ENCODE measurements around the gene ELFN1.

The ELFN1 gene

DNA sequence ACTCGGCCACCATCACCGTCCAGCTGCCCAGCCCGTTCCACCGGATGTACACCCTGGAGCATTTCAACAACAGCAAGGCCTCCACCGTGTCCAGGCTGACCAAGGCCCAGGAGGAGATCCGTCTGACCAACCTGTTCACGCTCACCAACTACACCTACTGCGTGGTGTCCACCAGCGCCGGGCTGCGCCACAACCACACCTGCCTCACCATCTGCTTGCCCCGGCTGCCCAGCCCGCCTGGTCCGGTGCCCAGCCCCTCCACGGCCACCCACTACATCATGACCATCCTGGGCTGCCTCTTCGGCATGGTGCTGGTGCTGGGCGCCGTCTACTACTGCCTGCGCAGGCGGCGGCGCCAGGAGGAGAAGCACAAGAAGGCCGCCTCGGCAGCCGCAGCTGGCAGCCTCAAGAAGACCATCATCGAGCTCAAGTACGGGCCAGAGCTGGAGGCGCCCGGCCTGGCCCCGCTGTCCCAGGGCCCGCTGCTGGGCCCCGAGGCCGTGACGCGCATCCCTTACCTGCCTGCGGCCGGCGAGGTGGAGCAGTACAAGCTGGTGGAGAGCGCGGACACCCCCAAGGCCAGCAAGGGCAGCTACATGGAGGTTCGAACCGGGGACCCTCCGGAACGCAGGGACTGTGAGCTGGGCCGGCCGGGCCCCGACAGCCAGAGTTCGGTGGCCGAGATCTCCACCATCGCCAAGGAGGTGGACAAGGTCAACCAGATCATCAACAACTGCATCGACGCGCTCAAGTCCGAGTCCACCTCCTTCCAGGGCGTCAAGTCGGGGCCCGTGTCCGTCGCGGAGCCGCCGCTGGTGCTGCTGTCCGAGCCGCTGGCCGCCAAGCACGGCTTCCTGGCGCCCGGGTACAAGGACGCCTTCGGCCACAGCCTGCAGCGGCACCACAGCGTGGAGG is 75.8 kb downstream of the ELFN1 start:
- no peak for DNase-seq

GRCh38 chr7:1746491-1746975 is 76.5 kb downstream of the ELFN1 start:
- DNase-seq: no peak

- DNase-seq: no peak
Observed at GRCh38 chr7:1747004-1747801, 77.1 kb downstream of the ELFN1 start.

DNA sequence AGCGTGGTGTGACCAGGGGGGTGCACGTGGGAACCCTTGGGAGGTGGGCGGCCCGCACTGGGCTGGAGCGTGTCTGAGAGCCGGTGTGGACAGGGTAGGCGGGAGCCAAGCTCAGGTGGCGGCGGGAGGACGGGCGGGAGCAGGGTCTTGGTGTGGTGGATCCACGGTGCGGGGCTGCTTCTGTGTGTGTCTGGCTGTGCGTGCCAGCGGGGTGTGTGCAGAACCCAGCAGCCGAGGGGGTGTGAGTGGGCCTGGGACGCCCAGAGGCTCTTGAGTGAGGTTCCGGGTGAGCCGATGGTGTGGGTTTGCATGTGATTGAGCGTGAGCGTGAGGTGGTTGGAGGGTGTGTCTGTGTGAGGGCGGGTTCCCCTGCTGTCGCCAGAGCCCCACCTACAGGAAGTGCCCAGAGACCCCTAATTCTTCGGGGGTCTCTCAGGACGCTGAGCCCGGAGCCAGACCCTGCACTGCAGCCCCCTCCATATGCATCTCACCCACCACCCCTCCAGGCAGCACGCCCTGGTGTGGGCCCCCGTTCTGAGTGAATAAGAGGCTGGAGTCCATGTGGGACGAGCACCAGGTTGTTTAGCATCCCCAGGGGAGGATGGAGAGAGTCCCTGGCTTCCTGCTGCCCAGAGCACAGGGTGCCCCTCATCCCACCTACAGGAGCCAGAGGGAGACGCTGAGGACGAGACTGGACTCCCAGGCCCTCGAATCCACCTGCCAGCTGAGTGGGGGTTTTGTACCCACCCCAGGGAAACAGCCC is 78.2 kb downstream of the ELFN1 start:
- no peak for DNase-seq

- no peak for DNase-seq
Observed at GRCh38 chr7:1748839-1749173, 78.7 kb downstream of the ELFN1 start.

- DNase-seq: no peak
Observed at GRCh38 chr7:1749351-1749863, 79.3 kb downstream of the ELFN1 start.

DNA sequence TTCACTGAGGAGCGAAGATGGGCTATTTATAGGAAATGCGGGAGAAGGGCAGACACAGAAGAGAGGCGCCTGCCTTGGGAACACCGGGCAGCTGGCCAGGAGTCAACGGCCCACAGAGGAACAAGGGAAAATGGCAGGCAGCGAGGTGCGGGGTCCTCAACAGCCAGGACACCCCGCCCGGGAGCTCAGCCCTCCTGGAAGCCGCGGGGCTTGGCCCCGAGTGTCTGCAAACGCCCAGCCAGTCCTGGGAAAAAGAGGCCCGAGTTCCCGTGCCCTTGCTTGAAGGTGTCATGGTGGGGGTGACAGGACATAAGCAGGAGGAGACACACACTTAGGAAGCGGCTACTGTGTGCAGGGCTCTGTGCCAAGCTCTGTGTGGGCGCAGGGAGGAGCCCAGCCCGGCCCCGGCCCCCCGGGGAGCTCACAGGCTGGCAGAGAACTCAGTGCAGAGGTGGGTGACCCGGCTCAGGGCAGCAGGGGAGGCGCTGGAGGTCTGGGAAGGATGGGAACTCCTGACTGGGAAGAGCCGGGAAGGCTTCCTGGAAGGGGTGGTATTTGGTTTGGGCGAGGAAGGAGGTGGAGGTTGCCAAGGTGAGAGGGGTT is 79.9 kb downstream of the ELFN1 start:
- no peak for DNase-seq

DNA sequence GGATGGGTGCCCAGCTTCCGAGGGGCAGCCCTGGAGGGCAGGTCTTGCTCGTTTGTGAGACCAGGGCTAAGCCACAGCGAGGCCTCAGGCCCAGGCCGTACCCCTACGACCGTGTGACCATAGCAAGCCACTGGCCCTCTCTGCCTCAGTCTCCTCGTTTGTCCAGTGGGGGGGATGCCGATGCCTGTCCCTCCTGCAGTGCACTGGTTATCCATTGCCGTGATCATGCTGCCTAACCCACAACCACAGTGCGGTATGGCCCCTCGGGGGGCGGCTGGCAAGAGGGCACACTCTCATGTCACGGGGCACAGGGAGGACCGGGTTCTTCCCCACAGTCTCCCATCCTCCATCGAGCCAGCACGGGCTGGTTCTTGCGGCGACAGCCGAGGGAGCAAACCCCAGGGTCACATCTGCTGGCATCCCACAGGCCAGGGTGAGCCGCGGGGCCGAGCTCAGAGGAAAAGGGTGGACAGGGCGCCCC is 80.5 kb downstream of the ELFN1 start:
- DNase-seq: no peak

DNA sequence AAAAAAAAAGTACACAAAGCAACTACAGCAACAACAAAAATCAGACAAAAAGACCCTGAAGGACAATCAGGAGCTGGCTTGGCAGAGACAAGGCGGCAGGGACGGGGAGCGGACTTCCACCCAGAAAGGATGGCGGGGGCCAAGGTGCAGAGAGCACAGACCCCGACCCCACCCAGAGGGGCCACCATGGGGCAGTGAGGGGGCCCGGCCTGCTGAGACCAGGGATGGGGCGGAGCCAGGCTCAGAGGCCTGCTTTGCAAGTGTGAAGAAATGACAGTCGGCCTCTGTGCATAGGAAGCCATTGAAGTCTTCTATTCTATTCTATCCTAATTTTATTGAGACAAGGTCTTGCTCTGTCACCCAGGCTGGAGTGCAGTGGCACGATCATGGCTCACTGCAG is 82.0 kb downstream of the ELFN1 start:
- DNase-seq: no peak

DNA sequence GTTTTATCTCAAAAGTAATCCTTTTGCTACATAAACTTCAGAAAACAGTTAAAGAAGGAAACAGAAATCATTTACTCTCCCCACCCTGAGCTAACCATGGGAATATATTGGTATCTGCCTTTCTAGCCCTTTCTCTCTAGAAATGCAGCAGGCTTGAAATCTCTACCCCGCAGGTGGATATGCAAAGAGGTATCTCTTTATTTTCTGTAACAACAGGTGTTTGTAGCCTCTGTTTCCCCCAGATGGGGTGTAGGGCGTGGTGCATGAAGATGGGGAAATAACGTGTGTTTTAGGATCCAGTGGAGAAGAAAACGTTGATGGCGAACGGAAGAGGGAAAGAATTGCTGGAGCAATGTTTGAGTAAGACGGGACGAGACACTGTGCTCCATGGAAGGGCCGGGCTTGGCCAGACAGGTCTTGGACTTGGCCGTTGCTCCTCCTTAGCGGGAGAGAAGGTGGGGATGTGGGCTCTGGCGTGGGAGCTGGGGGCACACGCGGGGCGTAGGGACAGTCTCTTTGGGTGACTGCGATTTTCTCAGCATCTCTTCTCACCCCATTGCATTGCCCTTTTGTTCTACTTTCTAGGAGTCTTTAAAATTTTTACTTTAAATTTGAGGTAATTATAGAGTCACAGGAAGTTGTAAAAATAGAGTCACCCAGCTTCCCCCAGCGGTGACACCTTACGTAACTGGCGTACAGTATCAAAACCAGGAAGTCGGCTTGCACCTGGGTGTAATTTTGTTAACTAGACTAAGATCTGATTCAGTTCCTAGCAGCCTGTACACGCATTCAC is 82.9 kb downstream of the ELFN1 start:
- DNase-seq: no peak

DNA sequence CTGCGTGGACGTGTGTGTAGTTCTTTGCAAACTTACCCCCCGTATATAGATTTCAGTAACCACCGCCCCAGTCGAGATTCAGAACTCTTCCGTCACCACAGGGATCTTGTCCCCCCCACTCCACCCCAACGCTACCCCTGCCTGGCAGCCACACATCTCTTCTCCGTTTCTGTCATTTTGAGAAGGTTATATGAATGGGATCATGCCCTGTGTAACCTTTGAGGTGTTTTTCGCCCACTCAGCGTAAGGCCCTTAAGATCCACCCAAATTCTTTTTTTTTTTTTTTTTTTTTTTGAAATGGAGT is 83.4 kb downstream of the ELFN1 start:
- DNase-seq: no peak

- DNase-seq: no peak
Observed at GRCh38 chr7:1754345-1754908, 84.3 kb downstream of the ELFN1 start.

GRCh38 chr7:1755783-1756625 is 85.9 kb downstream of the ELFN1 start:
- DNase-seq: no peak

DNA sequence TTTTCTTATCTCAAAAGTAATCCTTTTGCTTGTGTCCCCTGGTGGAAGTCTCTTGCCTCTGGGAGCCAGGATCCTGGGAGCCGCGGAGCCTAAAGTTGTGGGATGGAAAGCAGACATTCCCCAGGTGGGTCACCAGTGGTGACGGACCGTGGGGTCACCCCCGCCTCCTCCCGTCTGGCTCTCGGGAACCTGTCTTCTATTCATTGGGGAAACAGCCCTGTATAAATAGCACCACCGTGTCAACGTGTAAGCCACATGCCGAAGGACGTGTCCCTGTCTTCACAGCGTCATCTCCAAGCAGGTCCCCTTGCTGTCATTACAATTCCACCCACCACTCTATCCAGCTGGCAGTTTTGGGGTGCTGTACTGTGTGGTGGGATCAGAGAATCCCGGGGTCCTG is 87.5 kb downstream of the ELFN1 start:
- no peak for DNase-seq

- no peak for DNase-seq
Observed at GRCh38 chr7:1758028-1758858, 88.2 kb downstream of the ELFN1 start.

GRCh38 chr7:1758859-1759521 is 88.9 kb downstream of the ELFN1 start:
- no peak for DNase-seq

DNA sequence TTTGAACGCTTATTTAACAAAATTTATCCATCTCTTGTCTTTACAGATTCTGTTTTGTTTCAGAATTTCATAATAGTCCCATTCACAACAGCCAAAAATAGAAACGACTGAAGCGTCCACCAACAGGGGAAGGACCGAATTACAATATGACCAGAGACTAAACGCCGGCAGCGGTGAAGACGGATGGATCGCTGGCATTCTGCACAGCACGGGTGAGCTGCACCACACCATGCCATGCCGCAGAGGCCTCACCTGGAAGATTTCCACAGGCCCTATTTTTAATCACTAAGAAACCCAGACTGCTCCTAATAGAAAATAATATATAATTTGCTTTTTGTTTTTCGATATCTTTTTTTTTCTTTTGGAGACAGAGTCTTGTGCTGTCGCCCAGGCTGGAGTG is 91.0 kb downstream of the ELFN1 start:
- DNase-seq: no peak

- no peak for DNase-seq
Observed at GRCh38 chr7:1761774-1762173, 91.7 kb downstream of the ELFN1 start.

Measured in CD4-positive, alpha-beta T cell treated with Interleukin-15 for 1 hour (primary cell).